Effector memory CD8-positive, alpha-beta T cell (primary cell): ENCODE data around the gene ANO8.
A peak's percentile ranks its signal among the peaks of the same experiment; 100 is the strongest.

Source experiments
- ATAC-seq: fragments of 150-1000 bp; cut with Tn5 transposase; replicated peaks from 2 replicates; pipeline ENCODE4 v1.10.0; 2021; ENCODE audit warnings: mild to moderate bottlenecking, moderate library complexity
- DNase-seq, 3 experiments: peaks; one replicate each; pipeline ENCODE4 v3.0.0; 2021
- H3K27ac Mint-ChIP-seq, 2 donors: one replicate each; pipeline ENCODE4 v1.8.0; 2022; ENCODE audit warnings: mild to moderate bottlenecking in 2 of 2, mixed read lengths in 2 of 2, moderate library complexity in 2 of 2
- H3K27me3 Mint-ChIP-seq, 2 donors: one replicate each; pipeline ENCODE4 v1.8.0; 2022; ENCODE audit warnings: mixed read lengths in 2 of 2
- H3K36me3 Mint-ChIP-seq: one replicate; pipeline ENCODE4 v1.8.0; 2022; ENCODE audit warnings: mild to moderate bottlenecking, moderate library complexity, mixed read lengths; ENCODE audit not compliant: insufficient read depth
- H3K4me1 Mint-ChIP-seq, 2 donors: one replicate each; pipeline ENCODE4 v1.8.0; 2022; ENCODE audit warnings: low read depth in 2 of 2, mixed read lengths in 2 of 2
- H3K4me3 Mint-ChIP-seq, 2 donors: one replicate each; pipeline ENCODE4 v1.8.0; 2022; ENCODE audit warnings: mild to moderate bottlenecking in 2 of 2, mixed read lengths in 2 of 2, moderate library complexity in 2 of 2
- H3K9me3 Mint-ChIP-seq, 2 donors: one replicate each; pipeline ENCODE4 v1.8.0; 2022; ENCODE audit warnings: mixed read lengths in 2 of 2

The ANO8 gene

DNA sequence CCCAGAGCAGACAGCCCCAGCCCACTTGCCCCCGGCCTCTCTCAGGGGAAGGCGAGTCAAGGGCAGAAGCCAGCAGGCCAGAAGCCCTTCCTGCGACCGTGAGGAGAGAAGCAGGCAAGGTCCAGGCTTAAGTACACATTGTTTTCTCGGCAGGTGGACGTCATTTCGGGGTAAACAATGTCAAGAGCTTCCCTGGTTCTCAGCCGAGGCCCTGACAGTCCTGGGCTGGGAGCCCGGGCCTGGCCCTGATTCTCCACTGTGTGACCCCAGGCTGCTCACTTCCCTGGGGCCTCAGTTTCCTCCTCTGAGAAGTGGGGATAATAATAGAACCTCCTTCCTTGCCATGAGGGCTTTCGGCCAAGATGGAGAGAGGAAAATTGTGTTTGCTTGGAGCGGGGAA lies 23.1 kb upstream of the ANO8 start:
- no peak overlapping the region for H3K4me3 Mint-ChIP-seq
- H3K36me3 Mint-ChIP-seq = no peaks in the 10 kb centered on the region
- ATAC-seq (no peak), DNase-seq (no peak)
- no peaks in the 10 kb centered on the region for H3K9me3 Mint-ChIP-seq
- H3K27me3 Mint-ChIP-seq = peaks cover 13 to 23% of the 10 kb centered on the region in 2 donors
- no peak overlapping the region for H3K27ac Mint-ChIP-seq
- H3K4me1 Mint-ChIP-seq = no peaks in the 10 kb centered on the region

DNA sequence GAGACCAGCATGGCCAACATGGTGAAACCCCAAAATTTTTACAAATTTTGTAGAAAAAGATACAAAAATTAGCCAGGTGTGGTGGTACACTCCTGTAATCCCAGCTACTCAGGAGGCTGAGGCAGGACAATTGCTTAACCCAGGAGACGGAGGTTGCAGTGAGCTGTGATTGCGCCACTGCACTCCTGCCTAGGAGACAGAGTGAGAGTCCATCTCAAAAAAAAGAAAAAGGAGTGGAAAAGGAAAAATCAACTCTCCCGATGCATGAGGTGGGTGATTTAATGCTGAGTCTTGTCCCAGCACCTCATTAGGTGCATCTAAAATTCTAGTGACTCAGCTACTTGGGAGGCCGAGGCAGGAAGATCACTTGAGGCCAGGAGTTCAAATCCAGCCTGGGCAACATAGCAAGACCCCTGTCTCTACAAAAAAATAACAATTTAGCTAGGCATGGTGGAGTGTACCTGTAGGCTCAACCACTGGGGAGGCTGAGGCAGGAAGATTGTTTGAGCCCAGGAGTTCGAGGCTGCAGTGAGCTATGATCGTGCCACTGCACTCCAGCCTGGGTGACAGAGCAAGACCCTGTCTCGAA lies 22.5 kb upstream of the ANO8 start:
- Mint-ChIP-seq H3K27ac (no peak overlapping the region), H3K4me3 (no peak overlapping the region), H3K4me1 (no peaks in the 10 kb centered on the region), H3K27me3 (peaks cover 19% of the 10 kb centered on the region in 2 donors), H3K9me3 (no peaks in the 10 kb centered on the region), H3K36me3 (no peaks in the 10 kb centered on the region)
- ATAC-seq (no peak), DNase-seq (no peak)

DNA sequence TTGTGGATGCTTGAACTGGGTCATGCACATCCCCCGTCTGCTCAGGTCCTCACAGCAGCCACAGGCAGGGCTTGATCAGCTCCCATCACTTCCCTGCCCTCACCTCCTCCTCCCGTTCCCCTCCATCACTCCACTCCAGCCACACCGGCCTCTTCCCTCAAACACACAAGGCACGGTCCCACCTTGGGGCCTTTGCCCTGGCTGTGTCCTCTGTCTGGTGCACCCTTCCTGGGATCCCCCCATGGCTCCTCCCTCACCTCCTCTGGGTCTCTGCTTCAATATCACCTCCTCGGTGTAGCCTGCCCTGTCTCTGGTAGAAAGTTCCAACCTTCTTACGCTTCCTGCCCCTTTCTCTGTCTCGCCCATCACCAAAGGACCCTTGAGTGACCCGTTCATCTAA lies 18.7 kb upstream of the ANO8 start:
- no peaks in the 10 kb centered on the region for H3K36me3 Mint-ChIP-seq
- no peaks in the 10 kb centered on the region for H3K9me3 Mint-ChIP-seq
- H3K27ac Mint-ChIP-seq = no peak overlapping the region

GRCh38 chr19:17352608-17353280 lies 18.1 kb upstream of the ANO8 start:
- Mint-ChIP-seq H3K27ac (no peak overlapping the region), H3K27me3 (peaks cover 33 to 55% of the 10 kb centered on the region in 2 donors), H3K4me3 (no peak overlapping the region), H3K36me3 (no peaks in the 10 kb centered on the region), H3K4me1 (peaks cover 0 to 3% of the 10 kb centered on the region in 2 donors), H3K9me3 (no peaks in the 10 kb centered on the region)
- ATAC-seq (no peak), DNase-seq (no peak)

More for the DNA sequence above, 18.7 kb upstream of the ANO8 start:
- H3K4me1 Mint-ChIP-seq = peaks cover 0 to 3% of the 10 kb centered on the region in 2 donors
- no peak overlapping the region for H3K4me3 Mint-ChIP-seq
- DNase-seq = no peak
- H3K27me3 Mint-ChIP-seq = peaks cover 26 to 48% of the 10 kb centered on the region in 2 donors
- no peak for ATAC-seq

- peaks cover 40 to 62% of the 10 kb centered on the region in 2 donors for H3K27me3 Mint-ChIP-seq
- H3K9me3 Mint-ChIP-seq = no peaks in the 10 kb centered on the region
- ATAC-seq = no peak
- H3K4me3 Mint-ChIP-seq = no peak overlapping the region
- no peak overlapping the region for H3K27ac Mint-ChIP-seq
- H3K4me1 Mint-ChIP-seq = peaks cover 0 to 3% of the 10 kb centered on the region in 2 donors
- no peaks in the 10 kb centered on the region for H3K36me3 Mint-ChIP-seq
- no peak for DNase-seq
Measured at GRCh38 chr19:17351815-17352435, 17.3 kb upstream of the ANO8 start.

- no peak overlapping the region for H3K4me3 Mint-ChIP-seq
- no peak overlapping the region for H3K27ac Mint-ChIP-seq
- DNase-seq (no peak), ATAC-seq (no peak)
- H3K27me3 Mint-ChIP-seq = peaks cover 36 to 59% of the 10 kb centered on the region in 2 donors
- peaks cover 5 to 9% of the 10 kb centered on the region in 2 donors for H3K4me1 Mint-ChIP-seq
- H3K36me3 Mint-ChIP-seq = no peaks in the 10 kb centered on the region
- H3K9me3 Mint-ChIP-seq = no peaks in the 10 kb centered on the region
Measured at GRCh38 chr19:17348700-17349099, 14.0 kb upstream of the ANO8 start.

DNA sequence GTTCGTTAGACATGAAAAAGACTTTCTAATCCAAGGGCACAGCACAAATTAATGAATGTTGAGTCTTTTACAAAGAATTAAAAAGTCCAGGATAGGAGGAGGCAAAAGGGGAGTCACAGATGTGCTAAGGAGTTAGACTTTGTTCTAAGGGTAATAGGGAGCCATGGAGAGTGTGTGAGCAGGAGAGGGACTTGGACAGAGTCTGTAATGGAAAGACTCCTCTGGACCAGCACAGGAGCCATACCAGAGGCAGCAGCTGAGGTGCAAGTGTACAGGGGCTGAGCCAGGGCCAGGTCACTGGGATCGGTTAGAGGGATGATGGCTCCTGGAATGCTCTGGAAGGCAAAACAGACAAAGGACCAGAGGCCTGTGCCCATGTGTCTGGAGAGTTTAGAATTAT lies 13.2 kb upstream of the ANO8 start:
- Mint-ChIP-seq H3K9me3 (no peaks in the 10 kb centered on the region), H3K4me3 (no peak overlapping the region), H3K27ac (no peak overlapping the region), H3K36me3 (peaks cover 5% of the 10 kb centered on the region), H3K4me1 (peaks cover 5 to 9% of the 10 kb centered on the region in 2 donors), H3K27me3 (peaks cover 28 to 50% of the 10 kb centered on the region in 2 donors)
- no peak for ATAC-seq
- DNase-seq = no peak

DNA sequence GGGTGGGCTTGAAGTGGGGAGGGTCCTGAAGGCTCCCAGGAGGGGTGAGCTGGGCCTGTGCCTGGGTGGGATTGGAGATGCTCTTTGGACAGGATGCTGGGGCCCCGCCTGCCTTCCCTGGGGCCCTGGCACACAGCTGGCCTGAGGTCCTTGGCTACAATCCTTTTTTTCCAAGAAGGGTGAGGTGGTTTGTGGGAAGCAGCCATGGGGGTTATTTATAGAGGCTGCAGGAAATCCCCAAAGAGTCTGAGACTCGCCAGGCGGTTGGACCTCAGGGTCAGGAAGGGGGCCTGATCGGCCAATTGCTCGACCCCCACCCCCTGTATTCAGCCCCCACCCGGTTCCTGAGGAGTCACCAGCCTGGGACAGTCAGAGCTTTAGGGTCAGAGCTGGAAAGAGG lies 12.7 kb upstream of the ANO8 start:
- Mint-ChIP-seq H3K27ac (no peak overlapping the region), H3K27me3 (peaks cover 28 to 45% of the 10 kb centered on the region in 2 donors), H3K4me3 (no peak overlapping the region), H3K9me3 (no peaks in the 10 kb centered on the region), H3K4me1 (peaks cover 5 to 9% of the 10 kb centered on the region in 2 donors), H3K36me3 (peaks cover 6% of the 10 kb centered on the region)
- ATAC-seq = no peak
- DNase-seq = no peak

- Mint-ChIP-seq H3K36me3 (peaks cover 8% of the 10 kb centered on the region), H3K27ac (no peak overlapping the region), H3K27me3 (peaks cover 26 to 33% of the 10 kb centered on the region in 2 donors), H3K4me1 (peaks cover 5 to 6% of the 10 kb centered on the region in 2 donors), H3K4me3 (no peak overlapping the region), H3K9me3 (no peaks in the 10 kb centered on the region)
- ATAC-seq = peak; percentile 96
- DNase-seq = peak; percentile 73 to 76 (median 74)
Measured at GRCh38 chr19:17346109-17346671, 11.5 kb upstream of the ANO8 start.

DNA sequence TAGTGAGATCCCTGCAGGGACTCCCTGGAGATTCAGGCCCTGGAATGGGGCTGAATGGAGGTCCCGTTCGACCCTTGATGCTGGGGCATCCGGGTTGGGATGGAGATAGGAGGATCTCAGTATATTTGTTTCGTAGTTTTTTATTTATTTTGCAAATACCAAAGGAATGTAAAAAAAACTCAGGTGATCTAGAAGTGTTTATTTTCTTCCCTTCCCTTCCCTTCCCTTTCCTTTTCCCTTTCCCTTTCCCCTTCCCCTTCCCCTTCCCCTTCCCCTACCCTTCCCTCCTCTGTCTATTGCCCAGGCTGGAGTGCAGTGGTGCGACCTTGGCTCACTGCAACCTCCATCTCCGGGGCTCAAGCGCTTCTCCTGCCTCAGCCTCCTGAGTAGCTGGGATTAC lies 7.2 kb upstream of the ANO8 start:
- H3K36me3 Mint-ChIP-seq = peaks cover 11% of the 10 kb centered on the region
- ATAC-seq = no peak

GRCh38 chr19:17341386-17341785 lies 6.7 kb upstream of the ANO8 start:
- Mint-ChIP-seq H3K27ac (no peak overlapping the region), H3K4me3 (no peak overlapping the region), H3K4me1 (peaks cover 17 to 25% of the 10 kb centered on the region in 2 donors), H3K27me3 (no peaks in the 10 kb centered on the region), H3K36me3 (peaks cover 11% of the 10 kb centered on the region), H3K9me3 (no peaks in the 10 kb centered on the region)
- DNase-seq (no peak), ATAC-seq (no peak)

More for the DNA sequence above, 7.2 kb upstream of the ANO8 start:
- H3K27me3 Mint-ChIP-seq = no peaks in the 10 kb centered on the region
- H3K27ac Mint-ChIP-seq = no peak overlapping the region
- H3K9me3 Mint-ChIP-seq = no peaks in the 10 kb centered on the region
- no peak for DNase-seq
- H3K4me1 Mint-ChIP-seq = peaks cover 13 to 20% of the 10 kb centered on the region in 2 donors
- no peak overlapping the region for H3K4me3 Mint-ChIP-seq

DNA sequence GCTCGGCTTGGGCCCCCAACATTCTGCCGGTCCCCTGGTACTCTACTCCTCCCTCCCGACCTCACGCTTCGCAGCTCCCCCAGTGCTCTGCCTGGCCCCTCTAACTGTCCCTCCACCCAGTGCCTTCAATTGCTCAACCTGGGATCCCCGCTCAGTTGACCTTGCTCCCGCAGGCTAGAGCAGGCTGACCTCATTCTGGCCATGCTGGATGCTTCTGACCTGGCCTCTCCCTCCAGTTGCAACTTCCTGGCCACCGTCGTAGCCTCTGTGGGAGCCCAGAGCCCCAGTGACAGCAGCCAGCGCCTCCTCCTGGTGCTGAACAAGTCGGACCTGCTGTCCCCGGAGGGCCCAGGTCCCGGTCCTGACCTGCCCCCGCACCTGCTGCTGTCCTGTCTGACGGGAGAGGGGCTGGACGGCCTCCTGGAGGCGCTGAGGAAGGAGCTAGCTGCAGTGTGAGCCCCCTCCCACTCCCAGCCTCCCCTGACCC lies 6.3 kb upstream of the ANO8 start:
- Mint-ChIP-seq H3K36me3 (peaks cover 11% of the 10 kb centered on the region), H3K9me3 (no peaks in the 10 kb centered on the region), H3K4me1 (peaks cover 13 to 20% of the 10 kb centered on the region in 2 donors), H3K27ac (no peak overlapping the region), H3K4me3 (peak overlapping the region in 1 of 2 donors; percentile 34), H3K27me3 (no peaks in the 10 kb centered on the region)
- ATAC-seq (no peak), DNase-seq (no peak)

DNA sequence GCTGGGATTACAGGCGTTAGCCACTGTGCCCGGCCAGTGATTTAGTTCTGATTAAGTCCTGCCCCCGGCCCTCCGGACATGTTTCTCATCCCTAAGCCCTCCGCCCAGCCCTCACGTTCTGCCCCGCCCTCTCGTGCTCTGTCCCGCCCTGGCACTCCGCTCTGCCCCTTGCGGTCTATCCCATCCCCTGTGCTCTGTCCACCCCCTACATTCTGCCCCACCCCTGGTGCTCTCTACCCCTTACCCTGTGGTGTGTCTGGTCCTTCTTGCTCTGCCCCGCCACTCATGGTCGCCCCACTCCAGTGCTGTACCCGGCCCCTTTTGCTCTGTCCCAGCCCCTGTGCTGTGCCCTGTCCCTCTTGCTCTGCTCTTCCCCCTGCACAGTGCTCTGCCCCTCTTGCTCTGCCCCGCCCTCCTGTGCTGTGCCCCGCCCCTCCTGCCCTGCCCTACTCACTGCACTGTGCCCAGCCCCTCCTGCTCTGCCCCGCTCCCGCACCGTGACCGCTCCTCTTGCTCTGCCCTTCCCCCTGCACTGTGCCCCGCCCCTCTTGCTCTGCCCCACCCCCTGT lies 5.7 kb upstream of the ANO8 start:
- ATAC-seq = no peak
- DNase-seq = no peak
- Mint-ChIP-seq H3K4me3 (peak overlapping the region in 1 of 2 donors; percentile 34), H3K36me3 (peaks cover 11% of the 10 kb centered on the region), H3K9me3 (no peaks in the 10 kb centered on the region), H3K27ac (no peak overlapping the region), H3K27me3 (no peaks in the 10 kb centered on the region), H3K4me1 (peaks cover 13 to 20% of the 10 kb centered on the region in 2 donors)
